NCI-H2029 (cell line): ENCODE results near the gene PPP4R1.
"Not testable (repeated sequence)": the region's sequence is repeated elsewhere in the genome, so short reads cannot be mapped to it uniquely, and the experiment has no call there.

Experiments
- DNase-seq: peaks from one replicate; lab custom pipeline; 2025; lab: John Stamatoyannopoulos, UW

Gene PPP4R1, protein sequence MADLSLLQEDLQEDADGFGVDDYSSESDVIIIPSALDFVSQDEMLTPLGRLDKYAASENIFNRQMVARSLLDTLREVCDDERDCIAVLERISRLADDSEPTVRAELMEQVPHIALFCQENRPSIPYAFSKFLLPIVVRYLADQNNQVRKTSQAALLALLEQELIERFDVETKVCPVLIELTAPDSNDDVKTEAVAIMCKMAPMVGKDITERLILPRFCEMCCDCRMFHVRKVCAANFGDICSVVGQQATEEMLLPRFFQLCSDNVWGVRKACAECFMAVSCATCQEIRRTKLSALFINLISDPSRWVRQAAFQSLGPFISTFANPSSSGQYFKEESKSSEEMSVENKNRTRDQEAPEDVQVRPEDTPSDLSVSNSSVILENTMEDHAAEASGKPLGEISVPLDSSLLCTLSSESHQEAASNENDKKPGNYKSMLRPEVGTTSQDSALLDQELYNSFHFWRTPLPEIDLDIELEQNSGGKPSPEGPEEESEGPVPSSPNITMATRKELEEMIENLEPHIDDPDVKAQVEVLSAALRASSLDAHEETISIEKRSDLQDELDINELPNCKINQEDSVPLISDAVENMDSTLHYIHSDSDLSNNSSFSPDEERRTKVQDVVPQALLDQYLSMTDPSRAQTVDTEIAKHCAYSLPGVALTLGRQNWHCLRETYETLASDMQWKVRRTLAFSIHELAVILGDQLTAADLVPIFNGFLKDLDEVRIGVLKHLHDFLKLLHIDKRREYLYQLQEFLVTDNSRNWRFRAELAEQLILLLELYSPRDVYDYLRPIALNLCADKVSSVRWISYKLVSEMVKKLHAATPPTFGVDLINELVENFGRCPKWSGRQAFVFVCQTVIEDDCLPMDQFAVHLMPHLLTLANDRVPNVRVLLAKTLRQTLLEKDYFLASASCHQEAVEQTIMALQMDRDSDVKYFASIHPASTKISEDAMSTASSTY

DNA sequence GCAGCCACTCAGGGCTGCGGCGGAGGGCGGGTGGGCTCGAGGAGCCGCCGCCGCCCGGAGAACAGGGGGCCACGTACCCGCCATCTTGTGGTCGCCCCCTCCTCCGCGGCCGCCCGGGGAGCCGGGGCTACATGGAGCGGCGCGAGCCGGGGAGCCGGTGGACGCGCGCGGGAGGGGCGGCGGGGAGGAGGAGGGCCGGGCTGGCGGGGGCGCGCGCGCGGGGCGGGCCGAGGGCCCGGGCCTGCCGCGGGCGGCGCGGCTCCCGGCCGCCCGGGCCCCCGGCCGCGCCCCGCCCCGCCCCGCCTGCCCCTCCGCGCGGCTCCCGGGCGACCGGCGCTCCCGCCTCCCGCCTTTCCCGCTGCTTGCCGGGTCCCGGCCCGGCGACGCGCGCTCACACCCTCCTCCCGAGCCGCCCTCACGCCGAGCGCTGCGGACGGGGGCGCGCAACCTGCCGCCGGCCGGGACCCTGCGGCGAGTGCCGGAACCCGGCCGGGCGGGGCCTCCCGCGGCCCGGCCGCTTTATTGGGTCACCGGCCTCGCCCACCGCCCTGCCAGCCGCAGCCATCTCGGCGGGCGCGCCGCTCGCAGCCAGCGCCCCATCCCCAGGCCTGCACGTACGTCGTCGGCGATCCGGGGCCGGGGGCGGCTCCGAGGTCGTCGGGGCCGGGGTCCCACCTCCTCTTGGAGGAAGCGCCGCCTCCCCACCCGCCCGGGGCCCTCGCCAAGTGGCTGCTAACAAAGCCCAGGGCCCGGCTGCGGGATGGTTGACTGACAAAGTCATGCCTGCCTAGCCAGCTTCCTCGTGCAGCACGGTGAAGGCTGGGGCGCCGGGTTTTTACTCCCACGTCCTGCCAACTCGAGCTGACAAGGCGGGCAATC is at the start of gene PPP4R1:
TSS of gene PPP4R1 (minus strand) at position 159 of the 879 bp plus-strand sequence. CDS start at position 84, 75 bp downstream.
- DNase-seq: no peak

DNA sequence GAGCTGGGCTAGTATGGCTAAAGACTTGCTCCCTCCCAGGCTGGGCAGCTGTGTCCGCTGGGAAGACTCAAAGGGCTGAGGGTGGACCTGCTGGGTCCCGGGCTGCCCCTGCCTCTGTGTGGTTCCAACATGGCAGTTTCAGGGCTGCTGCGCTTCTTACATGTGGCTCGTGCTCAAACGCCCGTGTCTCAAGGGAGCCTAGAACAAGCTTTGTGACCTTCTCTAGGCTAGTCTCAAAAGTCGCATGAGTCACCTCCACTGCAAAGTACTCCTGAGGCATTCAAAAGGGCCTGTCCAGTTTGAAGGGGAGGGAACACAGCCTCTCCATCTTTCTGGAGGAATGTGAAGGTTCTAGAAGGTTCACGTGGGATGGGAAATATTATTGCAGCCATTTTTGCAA is 49.0 kb upstream of the PPP4R1 start:
- DNase-seq: no peak

DNA sequence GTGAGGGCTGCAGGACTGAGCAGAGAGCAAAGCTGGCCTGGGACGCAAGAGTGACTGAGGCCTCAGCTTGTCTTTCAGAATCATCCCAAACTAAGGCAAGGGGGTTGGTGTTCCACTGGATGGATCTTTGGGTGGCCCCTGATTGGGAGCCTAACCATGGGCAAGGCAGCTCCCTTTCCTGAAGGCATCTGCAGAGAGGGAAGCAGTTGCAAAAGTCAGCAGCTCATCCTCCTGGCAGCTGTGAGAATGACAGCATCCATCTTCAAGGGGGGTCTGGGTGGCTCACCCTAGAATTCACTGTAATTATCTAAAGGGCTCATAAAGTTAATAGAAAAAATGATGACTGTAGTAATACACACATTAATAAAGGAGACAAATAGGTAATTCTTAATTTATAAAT is 47.2 kb upstream of the PPP4R1 start:
- DNase-seq: no peak

DNA sequence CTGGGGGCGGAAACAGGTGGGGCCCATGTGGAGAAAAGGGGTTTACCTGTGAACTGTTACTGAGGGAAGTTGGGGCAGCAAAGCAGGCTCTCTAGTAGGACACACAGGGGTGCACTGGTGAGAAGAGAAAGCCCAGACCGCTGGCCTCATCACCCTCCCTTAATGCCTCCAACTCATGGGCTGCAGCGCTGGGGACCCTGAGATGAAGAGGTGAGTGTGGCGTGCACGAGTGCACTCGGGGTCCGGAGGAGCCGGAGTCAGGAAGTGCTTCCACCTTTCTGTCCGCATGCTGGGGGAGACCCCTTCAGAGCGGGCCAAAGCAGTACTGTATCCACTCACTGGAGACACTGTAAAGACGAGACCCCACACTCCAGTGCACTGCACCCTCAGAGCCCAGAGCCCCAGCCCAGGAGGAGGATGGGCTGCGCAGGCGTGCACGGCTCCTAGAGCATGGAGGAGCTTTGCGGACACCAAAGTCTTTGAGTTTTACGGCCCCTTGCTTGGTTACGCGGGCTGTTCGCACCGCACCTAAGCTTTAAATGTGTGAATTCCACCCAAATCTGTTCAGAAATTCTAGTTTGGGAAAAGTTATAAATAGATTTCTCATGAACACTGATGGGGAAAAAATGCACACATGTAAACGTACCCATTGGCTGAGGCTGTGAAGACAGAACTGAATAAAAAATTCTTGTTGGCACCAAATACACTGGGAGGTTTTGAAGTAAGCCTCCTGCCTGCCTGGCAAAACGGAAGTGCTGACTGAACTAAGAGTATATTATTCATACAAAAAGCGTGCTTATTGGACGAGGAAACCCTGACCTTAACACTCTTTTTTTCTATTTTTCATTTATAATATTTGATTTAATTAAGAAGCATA is 45.4 kb upstream of the PPP4R1 start:
- DNase-seq: no peak

DNA sequence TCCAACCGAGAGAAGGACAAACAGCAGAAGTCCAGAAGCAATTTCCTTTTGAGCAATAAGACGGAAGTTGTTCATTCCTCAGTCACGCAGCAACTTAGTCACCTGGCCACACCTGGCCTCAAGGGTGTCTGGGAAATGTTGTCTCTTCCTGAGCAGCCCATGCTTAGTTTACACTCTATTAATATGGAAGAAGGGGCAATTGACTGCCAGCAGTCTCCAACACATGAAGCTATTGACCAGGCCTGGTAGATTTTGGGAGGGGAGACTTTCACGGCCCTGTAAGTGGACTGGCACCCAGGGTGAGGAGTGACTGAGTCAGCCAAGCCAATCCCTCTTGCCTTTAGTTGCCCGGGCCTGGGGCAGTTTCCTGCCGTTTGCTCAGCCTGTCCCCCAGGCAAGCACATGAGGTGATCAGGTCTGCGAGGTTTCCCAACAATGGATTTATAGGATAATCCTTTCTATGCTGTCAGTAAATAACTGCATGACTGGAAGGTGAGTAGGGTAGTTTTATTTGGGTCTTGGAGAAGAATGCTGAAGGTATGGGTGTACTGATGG is 43.8 kb upstream of the PPP4R1 start:
- no peak for DNase-seq

DNA sequence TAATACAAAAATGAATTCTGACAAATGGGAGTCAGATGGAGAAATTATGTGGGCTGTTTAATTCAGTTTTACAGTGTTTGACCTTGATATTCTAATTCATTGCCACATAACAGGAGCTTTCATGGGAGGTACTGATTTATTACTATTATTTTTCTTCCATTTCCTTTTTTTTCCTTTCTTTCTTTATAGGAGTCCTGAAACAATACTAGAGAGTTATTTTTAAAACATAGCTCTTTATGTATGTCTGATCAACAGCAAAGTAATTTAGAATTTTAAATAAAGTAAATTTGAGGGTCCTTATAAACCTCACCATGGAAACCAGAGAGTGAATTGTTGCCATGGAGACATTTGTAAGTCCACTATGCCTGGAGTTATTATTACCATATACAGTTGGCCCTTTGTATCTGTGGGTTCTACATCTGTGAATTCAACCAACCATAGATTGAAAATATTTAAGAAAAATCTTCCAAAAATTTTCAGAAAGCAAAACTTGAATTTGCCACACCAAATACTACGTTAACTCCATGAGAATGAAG is 40.9 kb upstream of the PPP4R1 start:
- DNase-seq: no peak

DNA sequence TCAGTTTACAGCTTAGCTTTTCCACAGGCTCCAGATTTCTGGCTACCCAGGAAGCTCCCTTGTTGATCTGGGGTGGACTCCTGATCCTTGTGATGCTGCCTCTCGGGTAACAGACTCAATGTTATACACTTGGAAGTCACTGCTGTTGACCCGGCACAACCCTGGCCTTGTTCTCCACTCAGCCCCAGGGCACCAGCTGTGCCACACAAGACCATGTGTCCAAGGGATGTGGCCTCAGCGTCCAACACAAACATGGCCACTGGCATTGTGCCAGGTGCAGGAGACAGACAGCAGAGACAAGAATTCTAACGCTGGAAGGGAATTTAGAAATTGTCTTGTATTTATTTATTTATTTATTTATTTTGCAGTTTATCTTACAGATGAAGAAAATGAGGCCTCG is 39.0 kb upstream of the PPP4R1 start:
- DNase-seq: no peak

DNA sequence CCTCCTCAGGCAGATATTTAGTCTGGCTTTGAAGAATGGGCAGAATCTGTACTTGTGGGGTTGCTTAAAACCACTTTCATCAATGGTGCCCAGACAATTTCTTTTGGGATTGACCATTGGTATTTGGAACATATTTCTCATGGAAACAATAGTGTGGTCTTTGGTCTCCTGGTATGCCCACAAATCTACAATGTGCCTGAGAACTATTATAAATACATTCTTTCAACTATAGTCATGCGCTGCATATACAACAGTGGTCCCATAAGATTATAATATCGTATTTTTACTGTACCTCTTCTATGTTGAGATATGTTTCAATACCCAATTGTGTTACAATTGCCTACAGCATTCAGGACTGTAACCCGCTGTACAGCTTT is 34.8 kb upstream of the PPP4R1 start:
- no peak for DNase-seq

DNA sequence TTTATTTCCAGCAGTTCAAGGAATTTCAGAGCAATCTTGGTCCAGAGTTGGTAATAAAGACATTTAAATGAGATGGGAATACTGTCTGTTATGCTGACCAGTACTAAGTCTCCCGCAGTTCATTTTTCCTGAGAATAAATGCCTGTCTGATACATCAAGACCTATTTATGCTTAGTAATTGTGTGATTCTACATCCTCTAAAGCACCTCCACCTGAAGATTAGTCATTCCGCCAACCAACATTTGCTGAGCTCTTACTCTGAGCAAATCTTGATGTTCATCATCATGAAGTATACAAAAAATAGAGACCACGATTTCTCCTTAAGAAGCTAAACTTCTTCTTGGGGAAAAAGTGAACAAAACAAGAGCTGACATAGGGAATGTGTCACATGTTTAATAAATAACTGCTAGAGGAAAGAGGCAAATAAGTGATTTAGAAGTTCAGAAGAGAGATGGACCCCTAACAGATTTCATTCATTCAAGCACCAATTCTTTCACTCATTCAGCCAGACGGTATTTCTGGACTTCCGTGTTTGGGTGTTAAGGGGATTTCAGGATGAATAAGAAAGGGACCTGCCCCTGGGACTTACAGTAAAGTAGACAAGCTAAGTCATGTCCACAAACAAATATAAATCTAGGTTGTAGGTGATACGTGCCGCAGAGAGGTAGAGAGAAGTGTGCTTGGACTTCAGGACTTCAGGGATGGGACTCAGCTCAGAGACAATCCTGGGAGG is 34.2 kb upstream of the PPP4R1 start:
- no peak for DNase-seq

DNA sequence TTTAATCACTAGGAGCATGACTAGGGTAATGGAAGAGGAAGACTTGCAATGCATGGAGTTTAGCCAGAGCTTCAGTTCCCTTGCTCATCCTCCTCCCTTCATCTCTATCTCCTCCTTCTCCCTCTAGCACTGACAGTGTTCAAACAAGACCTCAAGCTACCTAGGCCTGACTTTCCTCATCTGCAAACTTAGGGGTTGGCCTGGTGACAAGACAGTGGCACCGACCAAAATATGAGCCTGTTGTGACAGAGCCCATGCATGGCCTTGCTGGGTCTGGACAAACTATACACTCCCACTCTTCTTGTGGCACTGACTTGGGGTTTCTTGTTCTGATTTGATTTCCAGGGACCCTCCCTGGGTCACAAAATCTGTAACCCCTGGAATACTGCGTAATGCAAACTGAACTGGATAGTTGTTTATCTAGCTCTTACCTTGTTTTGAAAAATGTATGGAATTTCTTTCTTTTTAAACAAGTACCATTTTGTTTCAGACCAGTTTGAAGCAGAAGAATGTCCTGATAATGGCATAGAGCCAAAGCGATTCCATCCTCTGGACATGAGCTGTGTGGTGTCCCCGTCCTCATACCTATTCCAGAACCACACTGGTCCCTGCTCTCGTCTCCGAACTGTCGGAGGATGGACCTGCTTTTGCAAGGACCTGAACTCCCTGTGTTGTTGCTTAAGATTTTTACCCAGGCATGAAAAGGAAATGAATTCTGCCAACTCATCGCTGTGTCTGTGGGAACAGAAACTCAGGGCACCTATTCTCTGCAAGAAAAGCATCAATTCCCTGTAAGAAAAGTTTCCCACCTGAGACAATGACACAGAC is 33.4 kb upstream of the PPP4R1 start:
- no peak for DNase-seq

DNA sequence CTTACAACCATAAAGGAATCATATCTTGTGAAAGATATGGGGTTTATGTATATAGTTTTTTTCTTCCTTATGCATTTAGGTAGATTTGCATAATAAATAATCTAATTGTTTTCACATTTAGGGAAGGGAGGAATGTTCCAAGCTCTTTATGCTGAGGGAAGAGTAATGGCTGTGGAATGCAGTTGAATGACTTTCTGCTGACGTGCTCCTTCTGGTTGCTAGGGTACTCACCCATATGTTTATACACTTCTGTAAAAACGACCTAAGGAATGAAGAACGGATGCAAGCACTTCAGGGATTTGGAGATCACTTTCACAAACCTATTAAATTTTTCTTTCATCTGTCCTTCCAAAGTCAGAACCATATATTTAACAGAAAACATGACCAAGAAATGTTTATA is 29.2 kb upstream of the PPP4R1 start:
- peak; percentile 11 for DNase-seq

DNA sequence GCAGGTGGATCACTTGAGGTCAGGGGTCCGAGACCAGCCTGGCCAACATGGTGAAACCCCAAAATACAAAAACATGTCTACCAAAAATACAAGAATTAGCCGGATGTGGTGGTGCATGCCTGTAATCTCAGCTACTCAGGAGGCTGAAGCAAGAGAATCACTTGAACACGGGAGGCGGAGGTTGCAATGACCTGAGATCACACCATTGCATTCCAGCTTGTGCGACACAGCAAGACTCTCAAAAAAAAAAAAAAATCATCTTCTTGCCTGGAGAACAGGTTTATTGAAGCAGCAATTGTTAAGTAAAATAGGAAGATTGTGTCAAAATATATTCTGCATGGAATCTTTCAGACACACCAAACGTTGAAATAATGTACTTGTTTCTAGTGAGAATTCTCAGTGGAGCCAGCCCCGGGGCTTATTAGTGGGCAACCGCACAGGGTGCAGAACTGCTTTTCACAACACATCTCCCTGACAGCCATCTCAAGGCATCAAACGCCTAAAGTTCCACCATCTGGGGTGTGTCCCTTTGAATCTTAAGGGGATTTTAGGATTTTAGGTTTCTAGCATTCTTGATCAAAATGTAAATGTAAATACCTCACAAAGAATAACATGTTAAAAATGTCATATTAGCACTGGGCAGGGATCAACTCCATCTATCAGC is 28.6 kb upstream of the PPP4R1 start:
- no peak for DNase-seq

DNA sequence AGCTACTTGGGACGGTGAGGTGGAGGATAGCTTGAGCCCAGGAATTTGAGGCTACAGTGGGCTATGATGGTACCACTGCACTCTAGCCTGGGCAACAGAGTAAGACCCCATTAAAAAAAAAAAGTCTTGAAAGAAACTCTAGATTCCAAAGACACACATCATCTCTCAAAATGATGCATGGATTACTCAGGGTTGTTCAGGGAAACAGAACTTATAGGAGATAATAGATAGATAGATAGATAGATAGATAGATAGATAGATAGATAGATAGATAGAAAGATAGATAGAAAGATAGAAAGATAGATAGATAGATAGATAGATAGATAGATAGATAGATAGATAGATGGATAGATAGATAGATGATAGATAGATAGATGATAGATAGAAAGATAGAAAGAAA is 26.7 kb upstream of the PPP4R1 start:
- not testable (repeated sequence) for DNase-seq

DNA sequence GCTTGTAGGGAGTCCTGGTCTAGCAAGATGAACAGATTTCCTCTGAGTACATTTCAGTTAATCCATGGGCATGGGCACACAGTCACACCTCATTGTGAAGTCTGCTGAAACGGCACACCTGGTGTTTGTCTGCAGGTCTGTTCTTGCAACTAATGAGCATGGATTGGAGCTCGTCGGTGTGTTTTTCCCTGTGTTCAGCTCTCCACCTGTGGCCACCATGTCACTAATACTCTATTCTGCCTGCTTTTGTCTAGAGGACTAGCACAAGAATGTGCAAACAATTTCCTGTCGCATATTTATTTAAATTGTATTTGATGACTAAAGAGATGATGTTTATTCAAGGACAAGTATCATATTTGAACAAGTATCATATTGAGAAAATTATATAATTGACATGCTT is 24.5 kb upstream of the PPP4R1 start:
- peak; percentile 62 for DNase-seq

DNA sequence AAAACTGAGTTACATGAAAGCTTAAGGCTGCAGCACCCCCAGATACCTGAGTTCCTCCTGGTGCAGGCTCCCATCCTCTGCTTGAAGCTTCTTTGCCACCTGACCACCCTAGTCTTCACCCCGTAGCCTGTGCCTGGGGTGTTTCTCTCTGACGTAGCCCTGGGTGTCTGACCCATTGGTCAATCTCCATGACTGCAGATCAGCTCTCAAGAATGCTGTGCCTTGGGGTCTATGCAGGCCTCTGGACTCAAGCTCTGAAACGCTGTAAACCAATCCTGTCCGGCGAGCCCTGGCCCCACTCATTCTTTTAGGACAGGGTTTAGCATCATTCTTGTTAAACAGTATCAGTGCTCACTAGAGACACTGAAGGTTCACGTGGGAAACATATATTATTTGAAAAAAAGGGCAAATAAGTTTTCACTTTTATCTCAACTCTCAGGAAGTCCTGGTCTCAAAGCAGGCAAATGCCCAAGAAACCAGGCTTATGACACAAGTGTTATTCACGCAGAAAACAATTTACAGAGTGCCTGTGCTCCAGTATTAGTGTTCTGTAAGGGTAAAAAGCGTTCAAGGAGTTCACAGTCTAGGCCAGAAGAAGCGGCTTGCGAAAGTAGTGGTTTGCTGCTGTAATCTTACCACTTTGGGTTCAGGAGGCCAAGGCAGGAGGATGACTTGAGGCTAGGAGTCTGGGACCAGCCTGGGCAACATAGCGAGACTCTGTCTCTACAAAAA is 22.8 kb upstream of the PPP4R1 start:
- DNase-seq: no peak

DNA sequence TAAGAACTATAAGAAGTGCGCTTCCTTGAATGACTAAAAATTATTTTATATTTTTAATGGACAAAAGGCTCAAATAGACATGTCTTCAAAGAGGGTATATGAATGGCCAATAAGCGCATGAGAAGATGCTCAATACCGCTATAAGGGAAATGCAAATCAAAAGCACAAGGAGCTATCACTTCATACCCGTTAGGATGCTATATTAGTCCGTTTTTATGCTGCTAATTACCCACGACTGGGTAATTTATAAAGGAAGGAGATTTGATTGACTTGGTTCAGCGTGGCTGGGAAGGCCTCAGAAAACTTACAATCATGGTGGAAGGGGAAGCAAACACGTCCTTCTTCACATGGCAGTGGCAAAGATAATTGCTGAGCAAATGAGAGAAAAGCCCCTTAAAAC is 20.5 kb upstream of the PPP4R1 start:
- DNase-seq: no peak

DNA sequence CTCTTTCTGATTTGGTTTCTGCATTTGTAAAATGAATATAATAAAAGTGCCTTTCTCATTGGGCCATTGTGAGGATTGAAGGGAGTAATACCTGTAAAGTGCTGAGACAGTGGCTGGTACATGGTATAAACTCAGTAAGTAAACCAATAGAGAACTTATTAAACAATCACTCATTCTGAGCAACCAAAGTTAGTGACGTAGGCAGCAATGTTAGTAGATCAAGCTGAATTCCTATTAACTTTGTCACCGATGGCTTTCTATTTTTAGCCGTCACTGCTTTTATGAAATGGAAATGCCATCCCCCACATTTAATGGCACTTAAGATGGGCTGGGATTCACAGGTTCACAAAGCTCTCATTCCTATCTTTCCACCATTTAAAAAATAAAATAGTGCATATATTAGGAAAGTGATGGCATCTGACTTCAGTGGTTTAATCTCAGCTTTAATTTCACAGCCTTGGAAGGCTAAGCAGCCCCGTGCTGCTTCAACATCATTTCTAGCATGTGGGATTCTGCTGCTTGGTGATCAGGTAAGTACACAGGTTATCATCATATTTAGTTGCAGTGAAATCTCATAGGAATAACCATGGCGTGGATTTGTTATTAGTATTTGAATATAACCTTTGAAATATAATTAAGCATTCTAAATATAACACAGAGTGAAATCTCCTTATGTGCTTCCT is 17.6 kb upstream of the PPP4R1 start:
- no peak for DNase-seq
